Stimulated activated CD8-positive, alpha-beta memory T cell treated with anti-CD3 and anti-CD28 coated beads, Interleukin-15, amount 100 ng/mL, for 4 hours (primary cell): Measurements from ENCODE around the gene DAD1.

ENCODE experiments used
- DNase-seq, 2 donors: peaks; one replicate each; pipeline ENCODE4 v3.0.0-alpha.2; 2020; ENCODE audit warnings: low read depth in 2 of 2

Gene DAD1

DNA sequence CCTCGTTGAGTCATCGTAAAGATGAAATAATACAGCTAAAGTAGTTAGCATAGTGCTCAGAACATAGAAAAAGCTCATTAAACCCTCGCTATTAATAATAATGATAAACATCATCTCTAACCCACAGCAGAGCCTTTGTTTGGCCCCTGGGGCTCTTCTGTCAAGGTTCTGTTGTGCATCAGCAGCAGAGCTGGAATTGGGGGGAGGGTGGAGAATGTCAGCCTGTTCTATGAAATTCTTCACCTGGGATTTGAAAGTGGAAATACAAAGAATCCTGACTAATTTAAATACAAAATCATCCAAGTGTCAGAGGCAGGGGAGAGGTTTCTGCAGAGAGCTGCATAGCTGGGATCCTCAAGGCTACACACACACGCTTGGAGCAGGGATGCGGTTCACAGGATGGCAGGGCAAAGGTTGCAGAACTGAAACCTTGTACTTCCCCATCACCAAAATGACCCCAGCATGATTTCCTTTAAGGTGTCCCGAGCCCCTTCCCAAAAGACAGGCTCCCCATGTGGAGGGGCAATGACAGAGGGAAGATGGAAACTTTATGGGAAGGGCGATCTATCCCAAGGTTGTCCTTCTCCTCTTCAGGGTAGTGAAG is 71.8 kb downstream of the DAD1 start:
- no peak for DNase-seq

DNA sequence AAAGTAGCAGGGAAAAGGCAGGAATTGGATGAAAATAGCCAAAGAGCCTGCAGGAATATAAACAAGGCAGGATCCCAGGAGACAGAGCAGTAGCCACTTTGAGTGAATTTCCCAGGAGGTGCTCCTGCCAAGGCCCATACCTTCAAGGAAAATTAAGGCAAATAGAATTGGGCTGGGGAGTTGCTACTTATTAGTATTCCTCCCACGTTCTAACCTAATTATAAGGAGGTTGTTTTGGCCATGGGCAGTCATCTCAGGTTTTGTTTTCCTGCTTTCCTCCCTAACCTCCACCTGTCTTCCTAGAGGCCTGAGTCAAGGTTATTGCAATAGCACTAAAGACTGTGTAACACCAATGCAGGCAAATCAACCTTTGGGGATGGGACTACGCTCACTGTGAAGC is 73.1 kb downstream of the DAD1 start:
- DNase-seq = no peak
